GM21528 (cell line): Measurements from ENCODE around the gene SLC48A1.

Experiments used
- ATAC-seq: cut with Tn5 transposase; IDR thresholded peaks from one replicate; pipeline ENCODE4 v1.9.1; 2021; ENCODE audit warnings: mild to moderate bottlenecking, moderate library complexity; ENCODE audit not compliant: unreplicated experiment, low FRiP score

Gene SLC48A1

DNA sequence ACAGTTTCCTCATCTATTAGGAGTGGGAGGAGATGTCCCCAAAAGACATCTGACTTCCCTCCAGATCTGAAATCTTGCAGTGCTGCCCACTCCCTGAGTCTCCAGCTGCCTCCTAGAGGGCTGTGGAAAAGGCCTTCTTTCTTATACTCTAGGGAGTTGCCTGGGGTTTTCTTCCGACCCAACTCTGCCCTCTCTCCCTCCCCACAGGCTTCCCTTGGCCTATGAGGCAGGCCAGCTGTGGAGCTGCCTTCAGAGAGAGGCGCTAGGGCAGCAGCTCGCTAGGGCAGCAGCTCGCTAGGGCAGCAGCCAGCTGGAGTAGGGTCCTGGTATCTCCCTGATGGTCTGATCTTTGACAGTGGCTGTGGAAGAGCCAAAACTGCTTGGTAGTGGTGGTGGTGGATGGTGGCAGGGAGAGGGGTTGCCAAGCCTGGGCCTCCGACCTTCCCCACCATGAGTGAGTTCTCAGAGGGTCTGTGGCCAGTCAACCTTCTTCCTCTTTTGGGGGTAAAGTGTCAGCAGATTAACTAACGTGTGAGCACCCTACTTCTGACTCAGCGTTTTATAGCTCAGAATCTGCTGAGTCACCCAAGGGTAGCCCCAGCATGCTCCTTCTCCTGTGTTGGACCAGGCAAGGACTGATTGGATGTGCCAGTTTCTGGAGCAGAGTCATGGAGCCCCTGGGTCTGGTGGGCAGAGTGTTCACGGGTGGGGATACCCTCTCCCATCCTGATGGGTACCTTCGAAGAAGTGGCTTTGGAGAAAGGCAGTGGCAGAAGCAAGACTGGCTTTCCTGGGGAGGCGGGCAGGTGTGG, 2.3 kb downstream of the SLC48A1 start:
- no peak for ATAC-seq

DNA sequence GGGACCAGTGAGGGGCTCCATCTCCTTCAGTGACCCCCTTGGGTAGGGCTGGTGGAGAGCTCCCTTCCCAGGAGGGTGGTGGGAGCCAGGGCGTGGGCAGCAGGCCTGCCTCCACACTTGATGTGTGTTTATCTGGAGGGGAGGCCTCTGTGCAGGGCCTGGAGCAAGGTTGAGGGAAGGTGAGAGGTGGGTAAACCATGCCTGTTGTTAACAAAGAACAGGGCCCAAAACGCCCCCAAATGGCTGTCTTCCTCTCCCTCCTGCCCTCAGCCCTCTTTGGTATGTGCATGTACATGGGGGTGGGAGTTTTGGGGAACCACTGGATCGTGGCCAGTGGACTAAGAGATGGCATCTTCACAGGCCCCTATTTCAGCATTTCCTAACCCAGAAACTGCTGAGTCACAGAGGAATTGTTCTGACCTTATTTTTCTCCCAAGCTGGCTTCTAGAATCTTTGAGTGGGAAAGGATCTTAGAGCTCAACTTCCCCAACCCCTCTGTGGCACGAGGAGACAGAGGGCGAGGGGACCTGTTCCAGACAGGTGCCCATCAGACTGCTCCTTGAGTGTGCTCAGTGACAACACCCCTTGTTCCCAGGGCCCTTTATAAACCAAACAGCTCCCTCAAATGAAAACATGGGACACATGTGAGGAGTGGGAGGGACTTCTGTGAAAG, 3.6 kb downstream of the SLC48A1 start:
- no peak for ATAC-seq

DNA sequence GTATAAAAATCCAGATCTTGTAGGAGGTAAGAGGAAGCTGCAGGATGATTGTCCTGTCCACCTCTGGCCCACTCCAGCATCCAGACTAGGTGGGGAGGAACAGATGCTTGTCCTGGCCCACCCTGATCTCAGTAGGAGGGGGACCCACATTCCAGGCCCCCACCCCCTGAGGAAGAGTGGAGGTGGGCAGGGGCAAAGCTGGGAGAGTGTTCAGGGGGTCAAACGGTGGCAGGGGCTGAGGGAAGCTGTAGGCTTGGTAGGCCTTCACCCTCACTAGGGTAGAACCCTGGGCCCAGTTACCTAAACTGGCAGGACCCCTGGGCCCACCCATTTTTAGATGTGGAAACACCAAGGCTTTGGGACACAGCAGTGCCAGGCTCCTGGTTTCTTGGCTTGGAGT, 4.1 kb downstream of the SLC48A1 start:
- ATAC-seq: no peak

DNA sequence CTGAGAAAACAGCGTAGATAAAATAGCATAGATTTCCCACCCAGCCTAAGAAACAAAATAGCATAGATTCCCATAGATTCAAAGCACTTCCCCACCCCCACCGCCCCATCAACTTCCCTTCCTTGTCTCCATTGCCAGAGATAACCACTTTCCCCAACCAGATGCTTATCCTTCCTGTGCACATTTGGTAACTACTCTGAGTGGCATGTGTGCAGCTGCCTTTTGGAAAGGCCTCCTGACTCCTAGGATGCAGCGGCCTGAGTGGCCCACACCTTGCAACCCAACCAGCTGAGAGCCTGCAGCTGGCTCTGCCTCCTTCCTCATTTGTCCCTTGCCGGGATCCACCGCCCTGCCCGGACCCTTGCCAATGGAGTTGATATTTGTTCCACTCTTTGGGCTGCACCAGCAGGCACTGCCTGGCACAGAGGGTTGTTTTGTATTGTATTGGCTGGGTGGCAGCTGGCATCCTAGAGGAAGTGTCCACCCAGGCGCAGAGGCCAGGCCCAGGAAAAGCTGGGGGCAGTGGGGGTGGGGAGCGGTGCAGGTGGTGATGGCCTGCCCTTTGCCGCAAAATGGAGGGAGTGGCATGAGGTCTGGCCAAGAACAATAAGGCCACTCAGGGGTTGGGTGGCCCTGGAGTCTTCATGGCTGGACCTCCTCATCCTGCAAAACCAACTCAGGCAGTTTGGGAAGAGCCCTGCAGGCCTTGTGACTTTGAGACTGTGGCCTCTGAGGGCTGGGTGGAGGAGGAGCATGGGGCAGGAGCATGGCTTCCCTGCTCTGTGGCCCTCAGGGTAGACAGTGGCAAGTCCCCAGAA, 4.9 kb downstream of the SLC48A1 start:
- no peak for ATAC-seq

DNA sequence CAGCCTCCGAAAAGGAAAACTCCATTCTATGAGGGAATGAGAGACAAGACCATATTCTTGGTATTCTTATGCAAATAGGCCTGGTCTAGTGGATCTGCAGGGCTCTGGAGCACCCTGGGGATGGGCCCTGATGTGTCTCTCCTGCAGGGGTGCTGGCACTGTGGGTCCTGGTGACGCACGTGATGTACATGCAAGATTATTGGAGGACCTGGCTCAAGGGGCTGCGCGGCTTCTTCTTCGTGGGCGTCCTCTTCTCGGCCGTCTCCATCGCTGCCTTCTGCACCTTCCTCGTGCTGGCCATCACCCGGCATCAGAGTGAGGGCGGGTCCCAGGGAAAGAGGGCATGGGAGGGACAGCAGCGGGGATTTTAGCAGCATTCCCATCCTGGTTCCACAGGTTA, 5.8 kb downstream of the SLC48A1 start:
- ATAC-seq: no peak

DNA sequence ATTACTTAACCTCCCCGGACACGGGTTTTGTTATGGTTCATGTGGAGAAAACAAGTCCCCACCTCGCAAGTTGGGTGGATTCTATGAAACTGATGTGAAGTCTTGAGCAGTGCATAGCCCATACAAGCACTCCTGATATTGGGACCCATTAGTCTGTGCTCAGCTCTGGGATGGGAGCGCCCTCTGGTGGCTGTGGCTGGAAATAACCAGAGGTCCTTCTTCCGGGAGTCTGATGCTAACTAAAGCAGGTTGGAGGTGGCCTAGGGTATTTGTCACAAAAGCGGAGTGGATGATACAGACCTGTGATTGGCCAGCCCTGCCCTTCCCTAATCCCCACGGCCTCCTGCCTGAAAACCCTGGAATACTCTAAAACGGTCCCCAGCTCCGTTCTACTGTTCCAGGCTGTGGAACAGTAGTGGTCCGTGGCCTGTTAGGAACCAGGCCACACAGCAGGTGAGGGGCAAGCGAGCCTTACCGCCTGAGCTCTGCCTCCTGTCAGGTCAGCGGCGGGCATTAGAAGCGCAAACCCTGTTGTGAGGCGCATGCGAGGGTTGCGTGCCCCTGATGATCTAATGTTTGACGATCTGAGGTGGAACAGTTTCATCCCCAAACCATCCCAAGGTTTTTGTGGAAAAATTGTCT, 6.4 kb downstream of the SLC48A1 start:
- ATAC-seq: peak; percentile 69

DNA sequence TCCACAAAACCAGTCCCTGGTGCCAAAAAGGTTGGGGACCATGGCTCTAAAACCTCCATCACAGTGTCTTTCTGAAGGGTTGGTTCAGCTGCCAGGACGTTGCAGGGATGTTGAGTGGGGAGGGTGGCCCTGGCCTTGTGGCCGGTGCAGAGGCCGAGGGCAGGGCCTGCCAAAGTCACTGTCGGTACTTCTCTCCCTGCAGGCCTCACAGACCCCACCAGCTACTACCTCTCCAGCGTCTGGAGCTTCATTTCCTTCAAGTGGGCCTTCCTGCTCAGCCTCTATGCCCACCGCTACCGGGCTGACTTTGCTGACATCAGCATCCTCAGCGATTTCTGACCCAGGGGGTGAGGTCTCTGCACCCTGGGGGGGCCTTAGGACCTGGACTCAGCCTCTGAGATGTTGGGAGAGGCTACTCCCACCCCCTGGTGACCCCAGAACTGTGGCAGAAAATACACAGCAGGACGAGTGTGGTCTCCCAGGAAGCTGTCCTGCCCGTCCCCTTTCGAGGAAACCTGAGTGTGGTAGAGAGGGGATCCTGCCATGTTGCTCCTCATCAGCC, 7.0 kb downstream of the SLC48A1 start:
- ATAC-seq: no peak

DNA sequence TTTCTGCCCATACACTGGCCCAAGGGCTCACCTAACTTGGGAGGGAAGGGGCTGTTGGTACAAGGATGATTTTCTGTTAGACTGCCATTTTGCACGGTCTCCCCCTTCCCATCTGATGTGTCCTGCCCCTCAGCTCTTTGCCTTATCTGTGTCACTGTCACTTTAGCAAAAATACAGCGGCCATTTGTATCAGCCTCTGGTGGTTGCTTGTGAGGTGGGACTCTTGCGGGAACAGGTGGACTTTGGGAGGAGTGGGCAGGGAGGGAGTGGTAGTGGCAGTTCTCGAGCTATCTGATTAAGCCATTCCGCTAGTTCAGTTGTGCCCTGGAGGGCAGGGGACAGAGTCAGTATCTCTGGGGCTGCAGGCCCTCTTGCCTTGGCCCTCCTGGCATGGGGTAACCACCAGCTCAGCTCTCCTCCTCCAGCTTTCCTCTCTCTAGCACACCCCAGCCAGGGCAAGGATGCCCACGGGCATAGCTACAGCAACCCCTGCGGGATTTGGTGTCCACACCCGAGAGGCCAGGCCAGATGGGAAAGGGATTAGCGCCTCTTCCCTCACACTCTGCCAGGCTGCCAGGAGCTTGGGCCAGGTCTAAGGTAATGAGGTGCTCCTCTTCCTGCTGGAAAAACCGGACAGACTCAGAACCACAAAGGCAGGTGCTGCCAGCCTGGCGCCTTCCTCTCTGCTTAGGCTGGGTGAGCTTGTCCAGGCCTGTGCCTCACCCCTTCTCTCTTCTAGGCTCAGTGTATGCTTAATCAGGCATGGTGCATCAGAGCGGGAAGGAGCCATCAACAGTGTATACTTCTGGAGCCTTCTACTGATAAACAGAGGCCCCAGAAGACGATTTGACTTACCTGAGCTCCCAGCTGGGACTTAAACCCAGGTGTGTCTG, 8.7 kb downstream of the SLC48A1 start:
- ATAC-seq: no peak

DNA sequence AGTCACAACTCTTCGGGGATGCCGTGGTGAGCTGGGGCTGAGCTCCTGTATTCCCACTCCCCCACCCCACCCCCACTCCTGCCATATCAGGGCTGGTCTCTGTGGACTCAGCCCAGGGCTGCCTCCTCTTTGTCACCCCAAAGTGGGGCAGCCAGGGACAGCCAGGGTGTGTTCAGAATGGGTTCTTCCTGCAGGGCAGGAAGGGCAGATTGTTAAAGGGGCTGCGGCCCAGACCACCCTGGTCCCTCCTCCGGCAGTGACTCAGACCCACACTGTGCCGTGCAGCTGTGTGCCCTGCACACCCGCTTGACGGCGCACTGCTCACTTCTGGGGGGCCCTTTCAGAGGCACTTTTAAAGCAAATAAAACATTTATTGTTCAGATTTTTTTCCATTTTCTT, 9.3 kb downstream of the SLC48A1 start:
- ATAC-seq: no peak

DNA sequence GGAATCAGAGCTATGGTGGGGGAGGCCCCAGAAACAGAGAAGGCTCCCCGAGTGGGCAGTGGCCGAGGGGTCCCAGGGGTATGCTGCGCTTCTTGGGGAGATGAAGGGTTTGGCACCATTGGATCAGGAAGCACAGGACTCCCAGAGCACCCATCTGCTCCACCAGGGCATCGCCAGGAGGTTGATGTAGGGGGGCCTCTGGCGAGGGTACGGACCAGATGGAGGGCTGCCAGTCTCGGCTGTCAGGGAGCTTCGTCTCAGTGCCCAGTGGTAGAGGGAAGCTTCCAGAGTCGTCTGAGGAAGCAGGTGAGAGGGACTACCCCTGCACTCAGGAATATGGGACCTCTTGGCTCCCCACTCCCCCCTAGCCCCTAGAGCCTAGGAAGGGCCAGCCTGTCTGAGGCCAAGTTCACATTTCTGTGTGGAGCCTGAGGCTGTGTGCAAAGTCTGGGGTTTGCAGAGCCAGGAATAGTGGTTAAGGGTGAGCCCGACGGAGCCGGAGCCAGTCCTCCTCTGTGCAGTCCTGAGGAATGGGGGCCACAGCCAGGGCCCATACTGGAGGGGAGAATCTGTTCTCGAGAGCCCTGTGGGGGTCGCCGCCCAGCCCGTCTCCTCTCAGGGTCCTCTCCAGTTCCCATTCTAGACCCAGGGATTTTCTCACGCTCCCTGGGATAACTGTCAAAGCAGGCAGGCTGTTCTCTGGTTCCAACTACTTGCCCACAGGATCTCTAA, 10.2 kb downstream of the SLC48A1 start:
- no peak for ATAC-seq

DNA sequence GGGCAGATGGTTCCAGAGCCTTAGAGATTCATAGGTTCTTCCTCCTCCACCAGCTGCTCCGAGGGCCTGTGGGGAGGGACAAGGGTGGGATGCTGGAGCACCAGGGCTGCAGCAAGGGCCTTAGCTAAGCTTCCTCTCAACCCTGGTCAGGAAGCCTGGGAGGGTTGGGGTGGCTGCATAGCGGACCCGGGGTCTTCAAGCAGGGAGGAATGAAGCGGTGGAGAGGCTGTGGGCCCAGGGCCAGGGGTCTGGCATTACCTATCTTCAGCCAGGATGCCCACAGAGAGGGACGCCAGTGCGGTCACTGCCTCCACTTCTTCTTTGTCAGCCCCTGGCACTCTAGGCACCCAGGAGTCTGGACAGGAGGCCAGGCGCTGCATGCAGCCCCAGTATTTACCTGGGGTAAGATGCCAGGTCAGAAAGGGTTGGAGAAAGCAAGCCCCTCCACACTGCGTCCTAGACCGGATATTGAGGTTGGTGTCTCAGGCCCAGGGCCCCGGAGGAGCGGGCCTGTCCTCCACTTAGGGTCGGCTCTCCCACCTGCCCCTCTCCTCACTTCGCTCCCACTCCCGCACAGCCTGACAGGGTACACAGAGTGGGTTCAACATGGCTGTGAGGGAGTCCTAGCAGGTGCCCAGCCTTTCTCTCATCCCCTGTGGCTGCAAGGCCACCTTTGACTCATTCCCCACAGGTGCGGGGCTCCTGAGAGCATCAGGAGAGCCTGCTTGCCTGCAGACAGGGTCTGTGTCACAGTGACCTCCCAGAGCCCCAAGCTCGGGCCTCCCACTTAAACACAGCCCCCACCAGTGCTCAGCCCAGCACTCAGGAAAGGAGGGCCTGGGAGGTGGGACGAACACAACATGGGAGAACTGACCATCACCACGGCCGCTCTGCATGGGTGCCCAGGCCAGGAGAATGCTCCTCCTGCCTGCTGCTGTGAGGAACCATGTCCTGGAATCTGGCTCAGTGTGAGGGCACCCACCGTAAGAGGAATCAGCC, 11.1 kb downstream of the SLC48A1 start:
- no peak for ATAC-seq

DNA sequence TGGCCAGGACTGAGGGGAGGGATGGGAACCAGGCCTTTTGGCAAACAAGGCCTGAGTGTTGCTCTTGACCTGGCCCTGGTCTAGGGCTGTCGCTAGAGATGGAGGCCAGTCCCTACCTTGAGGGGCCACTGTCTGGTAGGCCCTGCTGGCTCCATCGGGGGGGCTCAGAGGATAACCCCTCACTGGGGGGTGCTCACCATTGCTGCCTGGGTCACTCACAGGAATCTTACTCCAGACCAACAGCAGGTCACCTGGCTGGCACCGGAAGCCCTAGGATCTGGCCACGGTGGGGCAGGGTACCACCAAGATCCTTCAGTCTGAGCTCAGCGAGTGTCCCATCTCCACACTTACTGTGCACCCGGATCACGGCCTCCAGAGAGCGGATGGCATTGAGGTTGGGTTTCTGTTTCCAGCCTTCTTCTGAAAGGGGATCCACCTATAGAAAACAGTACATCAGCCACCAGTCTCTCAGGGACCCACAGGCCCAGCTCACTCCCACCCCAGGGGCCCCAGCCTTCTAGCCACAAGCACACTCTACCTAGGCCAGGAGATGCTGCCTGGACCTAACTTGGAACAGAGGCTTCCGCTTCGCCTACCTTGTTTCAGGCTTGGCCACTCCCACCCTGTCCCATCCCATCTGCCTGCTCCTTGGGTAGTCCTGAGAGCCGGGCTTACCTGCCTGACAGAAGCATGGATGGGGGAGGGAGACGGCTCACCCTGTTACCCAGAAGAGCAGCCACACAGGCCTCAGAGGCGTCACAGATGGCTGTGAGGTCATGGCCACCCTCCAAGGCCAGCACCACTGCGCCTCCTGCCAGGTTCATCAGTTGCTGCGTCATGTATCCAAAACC, 12.2 kb downstream of the SLC48A1 start:
- ATAC-seq: no peak

DNA sequence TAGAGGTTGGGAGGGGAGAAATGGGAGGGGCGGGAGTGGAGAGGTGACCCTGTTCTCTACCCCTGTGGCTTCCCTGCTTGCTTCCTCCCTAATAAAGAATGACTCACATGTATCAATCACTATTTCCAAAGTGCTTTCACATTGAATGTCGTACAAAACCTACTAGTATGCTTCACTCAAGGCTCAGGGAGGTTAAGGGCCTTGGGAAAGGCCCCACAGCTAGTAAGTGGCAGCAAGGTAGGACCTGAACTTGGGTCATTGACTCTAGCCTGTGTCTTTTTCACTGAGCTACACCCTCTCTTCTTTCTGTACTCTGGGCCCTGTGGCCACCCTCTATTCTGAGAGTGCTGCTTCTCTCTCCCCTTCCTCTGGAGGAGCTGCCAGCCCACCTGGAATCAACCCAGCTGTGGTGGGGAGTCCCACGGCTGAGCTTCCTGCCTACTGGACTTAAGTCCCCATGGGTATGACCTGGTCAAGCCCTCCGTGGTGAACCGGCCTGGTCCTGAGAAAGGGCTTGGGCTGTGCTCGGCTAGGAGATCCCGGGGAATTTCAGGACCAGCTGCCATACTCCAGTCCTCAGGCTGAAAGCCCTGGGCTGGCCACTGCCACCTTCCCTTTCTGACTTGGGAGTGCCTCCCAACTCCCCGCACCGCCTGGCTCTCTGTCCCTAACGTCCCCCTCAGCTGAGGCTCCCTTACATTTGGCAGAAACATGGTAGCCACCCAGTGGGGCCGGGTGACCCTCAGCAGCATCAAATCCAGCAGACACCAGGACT, 13.0 kb downstream of the SLC48A1 start:
- ATAC-seq: no peak

DNA sequence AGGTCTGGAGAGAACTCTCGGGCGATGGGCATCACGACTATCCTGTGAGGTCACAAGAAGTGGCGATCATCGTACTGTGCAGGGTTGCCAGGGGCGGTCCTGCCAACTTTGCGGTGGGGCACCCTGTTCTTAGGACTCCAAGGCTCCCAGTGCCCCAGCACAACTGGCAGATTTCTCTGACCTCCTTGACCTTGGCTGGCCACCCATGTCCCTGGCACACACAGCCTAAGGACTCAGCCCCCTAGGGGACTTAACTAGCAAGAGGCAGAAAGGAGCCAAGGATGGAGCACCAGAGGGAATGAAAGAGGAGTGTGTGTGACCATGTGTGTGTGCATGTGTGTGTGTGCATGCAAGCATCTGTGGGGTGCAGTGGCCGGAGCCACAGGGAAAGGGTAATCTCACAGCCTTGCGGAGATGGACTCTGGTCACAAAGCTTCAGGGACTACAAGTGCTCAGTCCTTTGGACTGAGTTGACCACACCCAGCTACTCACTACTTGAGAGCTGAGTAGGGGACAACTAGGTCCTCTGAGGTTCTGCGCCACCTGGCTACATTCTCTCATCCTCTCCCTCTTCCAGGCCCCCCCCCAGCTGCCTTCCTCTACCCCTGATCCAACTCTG, 13.7 kb downstream of the SLC48A1 start:
- ATAC-seq: no peak

DNA sequence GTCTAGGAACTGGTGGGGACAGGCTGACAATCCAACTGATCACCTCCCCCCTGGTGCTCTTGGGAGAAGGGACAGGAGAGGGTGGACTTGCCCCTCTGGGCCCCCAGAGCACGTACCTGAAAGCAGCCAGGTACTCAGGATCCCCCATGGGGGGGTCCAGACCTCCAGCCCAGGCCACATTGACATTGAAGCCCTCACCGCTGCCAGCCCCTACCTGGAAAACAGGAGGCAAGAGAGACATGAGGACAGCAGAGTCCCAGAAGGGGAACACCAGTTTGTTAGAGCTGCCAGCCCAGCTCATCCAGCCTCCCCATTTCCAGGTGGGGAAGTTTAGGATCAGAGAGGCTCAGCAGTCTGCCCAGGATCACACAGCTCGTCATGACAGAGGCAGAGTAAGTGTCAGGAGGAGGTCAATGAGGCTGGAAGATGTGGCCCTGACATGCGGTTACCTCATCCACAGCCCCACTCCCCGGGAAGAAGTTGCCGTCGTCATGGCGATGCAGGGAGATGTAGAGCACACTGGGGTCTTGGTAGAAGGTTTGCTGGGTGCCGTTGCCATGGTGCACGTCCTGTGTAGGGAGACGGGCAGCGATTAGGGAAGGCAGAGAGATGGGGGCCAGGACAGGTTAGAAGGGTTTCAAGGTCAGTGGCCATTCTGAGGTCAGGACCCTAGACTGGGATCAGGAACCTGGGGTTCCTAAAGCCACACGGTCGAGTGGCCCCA, 14.7 kb downstream of the SLC48A1 start:
- no peak for ATAC-seq
